GM21515 (cell line): Measurements from ENCODE around the gene IZUMO4.
"Not testable (repeated sequence)": the region's sequence is repeated elsewhere in the genome, so short reads cannot be mapped to it uniquely, and the experiment has no call there.

Experiments used
- ATAC-seq: cut with Tn5 transposase; IDR thresholded peaks from one replicate; pipeline ENCODE4 v1.9.1; 2021; ENCODE audit not compliant: unreplicated experiment

IZUMO4 gene

GRCh38 chr19:2122251-2122650 is 25.5 kb downstream of the IZUMO4 start:
- ATAC-seq = no peak

- ATAC-seq = no peak
Measured at GRCh38 chr19:2122982-2123381, 26.3 kb downstream of the IZUMO4 start.

GRCh38 chr19:2123682-2124387 is 27.1 kb downstream of the IZUMO4 start:
- ATAC-seq = no peak

GRCh38 chr19:2126879-2127518 is 30.3 kb downstream of the IZUMO4 start:
- no peak for ATAC-seq

- no peak for ATAC-seq
Measured at GRCh38 chr19:2127758-2128157, 31.0 kb downstream of the IZUMO4 start.

GRCh38 chr19:2128252-2128651 is 31.5 kb downstream of the IZUMO4 start:
- ATAC-seq = not testable (repeated sequence)

- ATAC-seq = no peak
Measured at GRCh38 chr19:2129022-2129421, 32.3 kb downstream of the IZUMO4 start.

- no peak for ATAC-seq
Measured at GRCh38 chr19:2129486-2129885, 32.8 kb downstream of the IZUMO4 start.

GRCh38 chr19:2129892-2130770 is 33.4 kb downstream of the IZUMO4 start:
- ATAC-seq = no peak

GRCh38 chr19:2131012-2131975 is 34.6 kb downstream of the IZUMO4 start:
- not testable (repeated sequence) for ATAC-seq

GRCh38 chr19:2132191-2132590 is 35.5 kb downstream of the IZUMO4 start:
- no peak for ATAC-seq

- ATAC-seq = no peak
Measured at GRCh38 chr19:2132731-2133490, 36.2 kb downstream of the IZUMO4 start.

GRCh38 chr19:2135474-2136402 is 39.0 kb downstream of the IZUMO4 start:
- no peak for ATAC-seq

GRCh38 chr19:2136796-2137195 is 40.1 kb downstream of the IZUMO4 start:
- no peak for ATAC-seq

- ATAC-seq = no peak
Measured at GRCh38 chr19:2138061-2138728, 41.5 kb downstream of the IZUMO4 start.

- ATAC-seq = no peak
Measured at GRCh38 chr19:2139385-2140137, 42.8 kb downstream of the IZUMO4 start.

GRCh38 chr19:2140138-2140569 is 43.4 kb downstream of the IZUMO4 start:
- no peak for ATAC-seq
